M059J (cell line): ENCODE results near the gene GIPC3. TPM values are rescaled to one million over a fixed set of nuclear protein-coding genes. Genes with fewer than 3 reads are reported as not detected.
"Not testable (repeated sequence)": the region's sequence is repeated elsewhere in the genome, so short reads cannot be mapped to it uniquely, and the experiment has no call there.

Experiments used
- DNase-seq: peaks from one replicate; pipeline ENCODE4 v3.0.0-alpha.2; 2012; ENCODE audit warnings: low read depth
- total RNA-seq: library from RNA; depleted of rRNA; stranded (reverse); fragments of >200 nt; shearing (Covaris generic); gene quantifications from 2 replicates; pipeline ENCODE4 v1.2.3, GENCODE V29; 2014

The GIPC3 gene
- total RNA-seq, 1 experiment from 2014 or later: not detected

GRCh38 chr19:3618144-3618810, 33.0 kb downstream of the GIPC3 start:
- no peak for DNase-seq

GRCh38 chr19:3618811-3619630, 33.7 kb downstream of the GIPC3 start:
- DNase-seq: no peak

- no peak for DNase-seq
Observed at GRCh38 chr19:3619631-3620012, 34.3 kb downstream of the GIPC3 start.

GRCh38 chr19:3620145-3620816, 35.0 kb downstream of the GIPC3 start:
- DNase-seq: no peak

- no peak for DNase-seq
Observed at GRCh38 chr19:3620817-3621547, 35.7 kb downstream of the GIPC3 start.

GRCh38 chr19:3621689-3622088, 36.4 kb downstream of the GIPC3 start:
- DNase-seq: no peak

- no peak for DNase-seq
Observed at GRCh38 chr19:3622224-3622623, 36.9 kb downstream of the GIPC3 start.

GRCh38 chr19:3623716-3624115, 38.4 kb downstream of the GIPC3 start:
- DNase-seq: no peak

- DNase-seq: peak; percentile 25
Observed at GRCh38 chr19:3625996-3626472, 40.8 kb downstream of the GIPC3 start.

- DNase-seq: peak; percentile 98
Observed at GRCh38 chr19:3626473-3627350, 41.4 kb downstream of the GIPC3 start, which contains the start of gene CACTIN. CACTIN (minus strand) TSS chr19:3626790; CDS start chr19:3626762, 28 bp downstream.

GRCh38 chr19:3627351-3627723, 42.1 kb downstream of the GIPC3 start:
- DNase-seq: no peak

GRCh38 chr19:3628766-3629165, 43.5 kb downstream of the GIPC3 start:
- DNase-seq: not testable (repeated sequence)

GRCh38 chr19:3631053-3631861, 46.0 kb downstream of the GIPC3 start:
- DNase-seq: no peak

- DNase-seq: no peak
Observed at GRCh38 chr19:3632098-3632497, 46.8 kb downstream of the GIPC3 start.

GRCh38 chr19:3632739-3633558, 47.7 kb downstream of the GIPC3 start:
- no peak for DNase-seq

- DNase-seq: no peak
Observed at GRCh38 chr19:3633559-3633988, 48.3 kb downstream of the GIPC3 start.

- no peak for DNase-seq
Observed at GRCh38 chr19:3634496-3635045, 49.3 kb downstream of the GIPC3 start.

- no peak for DNase-seq
Observed at GRCh38 chr19:3636506-3636905, 51.2 kb downstream of the GIPC3 start.

GRCh38 chr19:3636962-3637361, 51.7 kb downstream of the GIPC3 start:
- DNase-seq: no peak
